GM21786 (cell line): ENCODE measurements around the gene ROR1.
A peak's percentile ranks its signal among the peaks of the same experiment; 100 is the strongest.

Experiments
- ATAC-seq: cut with Tn5 transposase; IDR thresholded peaks from one replicate; pipeline ENCODE4 v1.9.1; 2021; ENCODE audit not compliant: unreplicated experiment

ROR1 gene

GRCh38 chr1:64124704-64125440 is 351.1 kb downstream of the ROR1 start:
- no peak for ATAC-seq

GRCh38 chr1:64126581-64126980 is 352.8 kb downstream of the ROR1 start:
- ATAC-seq: no peak

- ATAC-seq: no peak
Observed at GRCh38 chr1:64127297-64127696, 353.5 kb downstream of the ROR1 start.

- no peak for ATAC-seq
Observed at GRCh38 chr1:64129701-64130100, 355.9 kb downstream of the ROR1 start.

GRCh38 chr1:64131155-64131554 is 357.3 kb downstream of the ROR1 start:
- no peak for ATAC-seq

GRCh38 chr1:64133036-64133435 is 359.2 kb downstream of the ROR1 start:
- ATAC-seq: no peak

- ATAC-seq: no peak
Observed at GRCh38 chr1:64135462-64136223, 361.8 kb downstream of the ROR1 start.

- no peak for ATAC-seq
Observed at GRCh38 chr1:64136296-64136695, 362.5 kb downstream of the ROR1 start.

GRCh38 chr1:64136752-64137411 is 363.1 kb downstream of the ROR1 start:
- ATAC-seq: peak; percentile 73

- ATAC-seq: no peak
Observed at GRCh38 chr1:64137412-64137803, 363.6 kb downstream of the ROR1 start.

GRCh38 chr1:64139877-64140276 is 366.1 kb downstream of the ROR1 start:
- no peak for ATAC-seq

GRCh38 chr1:64140596-64140995 is 366.8 kb downstream of the ROR1 start:
- ATAC-seq: no peak

GRCh38 chr1:64147045-64147724 is 373.4 kb downstream of the ROR1 start:
- no peak for ATAC-seq

- ATAC-seq: no peak
Observed at GRCh38 chr1:64147759-64148158, 373.9 kb downstream of the ROR1 start.

GRCh38 chr1:64150266-64150665 is 376.4 kb downstream of the ROR1 start:
- ATAC-seq: no peak

- no peak for ATAC-seq
Observed at GRCh38 chr1:64150729-64151230, 377.0 kb downstream of the ROR1 start.

GRCh38 chr1:64155278-64155677 is 381.5 kb downstream of the ROR1 start:
- no peak for ATAC-seq

- ATAC-seq: no peak
Observed at GRCh38 chr1:64161357-64161941, 387.6 kb downstream of the ROR1 start.

GRCh38 chr1:64162151-64162550 is 388.3 kb downstream of the ROR1 start:
- ATAC-seq: no peak

GRCh38 chr1:64162804-64163203 is 389.0 kb downstream of the ROR1 start:
- no peak for ATAC-seq

GRCh38 chr1:64163431-64163830 is 389.6 kb downstream of the ROR1 start:
- no peak for ATAC-seq
